ENCODE results near the gene C6orf136.

DNA sequence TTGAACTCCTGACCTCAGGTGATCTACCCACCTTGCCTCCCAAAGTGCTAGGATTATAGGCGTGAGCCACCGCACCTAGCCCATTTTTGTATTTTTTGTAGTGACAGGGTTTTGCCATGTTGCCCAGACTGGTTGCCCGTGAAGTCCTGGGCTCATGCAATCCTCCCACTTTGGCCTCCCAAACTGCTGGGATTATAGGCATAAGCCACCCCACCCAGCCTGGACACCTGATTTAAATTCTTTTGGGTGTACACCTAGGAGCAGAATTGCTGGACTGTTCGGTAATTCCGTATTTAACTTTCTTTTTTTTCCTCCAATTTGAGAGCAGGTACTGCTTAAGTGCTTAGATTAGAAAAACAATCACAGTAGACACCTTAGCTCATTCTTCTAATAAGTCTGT lies 49.5 kb downstream of the C6orf136 start:
- TF ChIP-seq CTCF (IDR thresholded peaks at IDR 0.05; ENCODE audit: low read depth, low read length, missing input control) (no peak), RAD21 (IDR thresholded peaks at IDR 0.05) (no peak), SP1 (IDR thresholded peaks at IDR 0.05) (no peak)
- TF ChIP-seq, protein P1, sequence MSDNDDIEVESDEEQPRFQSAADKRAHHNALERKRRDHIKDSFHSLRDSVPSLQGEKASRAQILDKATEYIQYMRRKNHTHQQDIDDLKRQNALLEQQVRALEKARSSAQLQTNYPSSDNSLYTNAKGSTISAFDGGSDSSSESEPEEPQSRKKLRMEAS (IDR thresholded peaks at IDR 0.05), result no peak
